Cardiac muscle cell (in vitro differentiated cells and primary cell): Measurements from ENCODE around the gene CMC2. TPM values are rescaled to one million over a fixed set of nuclear protein-coding genes. Genes with fewer than 3 reads are reported as not detected.

Source experiments
- DNase-seq, 2 donors: peaks; one replicate each; pipeline versions ENCODE4 v3.0.0 to v3.0.0-alpha.2; 2010 to 2017; ENCODE audit warnings: low read depth in 1 of 2, low spot score in 1 of 2
- H3K27ac ChIP-seq: fragments of 200-600 bp; sonication (generic); 2 replicates; pipeline ENCODE4 v1.5.1; 2016
- H3K27me3 ChIP-seq: fragments of 200-600 bp; sonication (generic); 2 replicates; pipeline ENCODE4 v1.6.0; 2016; ENCODE audit warnings: control low read depth
- H3K36me3 ChIP-seq: fragments of 200-600 bp; sonication (generic); 2 replicates; pipeline ENCODE4 v1.5.1; 2016; ENCODE audit warnings: control low read depth
- H3K4me1 ChIP-seq: fragments of 200-600 bp; sonication (generic); 2 replicates; pipeline ENCODE4 v1.8.1; 2017; ENCODE audit warnings: low read depth, mild to moderate bottlenecking, mixed run types
- H3K4me3 ChIP-seq: fragments of 200-600 bp; sonication (generic); 2 replicates; pipeline ENCODE4 v1.5.1; 2016; ENCODE audit warnings: mild to moderate bottlenecking
- H3K9me3 ChIP-seq: fragments of 200-600 bp; sonication (generic); 2 replicates; pipeline ENCODE4 v1.5.1; 2017; ENCODE audit warnings: low read depth, mild to moderate bottlenecking, control low read depth
- CTCF ChIP-seq: IDR thresholded peaks from 2 replicates; pipeline ENCODE4 v1.5.1; 2012; ENCODE audit warnings: low read depth, mild to moderate bottlenecking, low read length
- polyA plus RNA-seq: library from polyadenylated mRNA; unstranded; fragments of >200 nt; fragmentation: Nextera tagmentation; extraction: Ambion mirVana; gene quantifications from 2 replicates; pipeline ENCODE4 v1.2.1, GENCODE V29; 2016
- total RNA-seq: library from RNA; depleted of rRNA; stranded (reverse); fragments of >200 nt; gene quantifications from 2 replicates; pipeline ENCODE4 v1.2.3, GENCODE V29; 2016

Gene CMC2
- total and polyA plus RNA-seq, 2 experiments from 2014 or later = 61.1 to 138 TPM

- Histone ChIP-seq H3K4me1 (no peaks in the 10 kb centered on the region), H3K36me3 (no peaks in the 10 kb centered on the region), H3K27ac (no peak overlapping the region), H3K4me3 (no peak overlapping the region), H3K9me3 (no peaks in the 10 kb centered on the region), H3K27me3 (no peaks in the 10 kb centered on the region)
- no peak for DNase-seq
- no peak for TF ChIP-seq CTCF
Measured at GRCh38 chr16:80964351-80964750, 42.3 kb downstream of the CMC2 start.

- Histone ChIP-seq H3K9me3 (no peaks in the 10 kb centered on the region), H3K36me3 (no peaks in the 10 kb centered on the region), H3K4me3 (no peak overlapping the region), H3K27ac (no peak overlapping the region), H3K4me1 (no peaks in the 10 kb centered on the region), H3K27me3 (no peaks in the 10 kb centered on the region)
- no peak for DNase-seq
- no peak for TF ChIP-seq CTCF
Measured at GRCh38 chr16:80962879-80963278, 43.8 kb downstream of the CMC2 start.

GRCh38 chr16:80958284-80958683, 48.4 kb downstream of the CMC2 start:
- no peak for TF ChIP-seq CTCF
- Histone ChIP-seq H3K27ac (no peak overlapping the region), H3K9me3 (no peaks in the 10 kb centered on the region), H3K4me3 (no peak overlapping the region), H3K4me1 (no peaks in the 10 kb centered on the region), H3K27me3 (no peaks in the 10 kb centered on the region), H3K36me3 (no peaks in the 10 kb centered on the region)
- no peak for DNase-seq

GRCh38 chr16:80954985-80955384, 51.7 kb downstream of the CMC2 start:
- Histone ChIP-seq H3K36me3 (no peaks in the 10 kb centered on the region), H3K9me3 (no peaks in the 10 kb centered on the region), H3K4me1 (no peaks in the 10 kb centered on the region), H3K27ac (no peak overlapping the region), H3K27me3 (no peaks in the 10 kb centered on the region), H3K4me3 (no peak overlapping the region)
- TF ChIP-seq CTCF = no peak
- no peak for DNase-seq

- H3K27me3 ChIP-seq = no peaks in the 10 kb centered on the region
- no peaks in the 10 kb centered on the region for H3K4me1 ChIP-seq
- H3K27ac ChIP-seq = no peak overlapping the region
- DNase-seq = peak; percentile 54 to 71
- H3K9me3 ChIP-seq = no peaks in the 10 kb centered on the region
- peak; percentile 77 for TF ChIP-seq CTCF
- H3K36me3 ChIP-seq = no peaks in the 10 kb centered on the region
- no peak overlapping the region for H3K4me3 ChIP-seq
Measured at GRCh38 chr16:80948886-80949493, 57.7 kb downstream of the CMC2 start.
